Sigmoid colon (tissue), 4 donors: ENCODE results near the gene AP1G2.

Source experiments
- CTCF ChIP-seq, 4 experiments: fragments of 450-650 bp in 3 of 4; fragments of 200-600 bp in 1 of 4; IDR thresholded peaks; one replicate each; pipeline ENCODE4 v1.5.1; 2016 to 2019; ENCODE audit warnings: antibody characterized with exemption in 4 of 4, mild to moderate bottlenecking in 3 of 4, moderate library complexity in 2 of 4
- EP300 ChIP-seq, 4 donors: sonication (generic); formaldehyde crosslinking; IDR thresholded peaks; one replicate each; pipeline ENCODE4 v1.6.1; 2017; ENCODE audit warnings: antibody characterized with exemption in 4 of 4
- POLR2A ChIP-seq, 2 donors: fragments of 450-650 bp; IDR thresholded peaks; one replicate each; pipeline ENCODE4 v1.6.1; 2016; ENCODE audit warnings: antibody characterized with exemption in 2 of 2, mild to moderate bottlenecking in 2 of 2, moderate library complexity in 2 of 2
- POLR2AphosphoS5 ChIP-seq, 4 donors: sonication (generic); formaldehyde crosslinking; IDR thresholded peaks; one replicate each; pipeline ENCODE4 v1.6.1; 2017; ENCODE audit warnings: antibody characterized with exemption in 4 of 4

- TF ChIP-seq POLR2A (IDR thresholded peaks at IDR 0.05) (no peak), CTCF (IDR thresholded peaks at IDR 0.05) (no peak), POLR2AphosphoS5 (IDR thresholded peaks at IDR 0.05) (no peak), EP300 (IDR thresholded peaks at IDR 0.05) (no peak)
These were observed 11.7 kb upstream of the AP1G2 start for GRCh38 chr14:23579311-23579630.
